ENCODE data around the gene TNFRSF25. TPM values are rescaled to one million over a fixed set of nuclear protein-coding genes. Genes with fewer than 3 reads are reported as not detected.

TNFRSF25 gene
- total and polyA plus RNA-seq, 2 experiments from 2014 or later: 13.6 to 25.3 TPM

DNA sequence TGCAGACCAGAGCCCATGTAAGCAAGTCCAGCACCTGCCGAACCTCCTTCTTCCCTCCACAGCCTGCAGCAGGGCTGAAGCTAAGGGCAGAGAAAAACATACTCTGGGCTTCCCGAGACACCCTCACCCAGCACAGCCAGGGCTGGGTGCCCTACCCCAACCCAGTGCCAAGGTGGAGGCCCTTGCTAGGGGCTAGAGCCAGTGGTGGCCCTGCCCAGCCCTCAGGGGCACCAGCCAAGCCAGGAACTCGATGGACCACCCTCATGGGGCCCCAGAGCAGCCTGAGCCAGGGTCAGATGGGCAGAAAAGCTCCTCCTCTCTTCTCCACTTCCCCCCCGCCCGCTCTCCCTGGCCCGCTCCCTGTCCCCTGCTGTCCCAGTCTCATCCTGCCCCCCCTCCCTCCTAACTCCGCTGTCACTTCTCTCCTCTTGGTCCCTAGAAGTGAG, 15.9 kb downstream of the TNFRSF25 start:
- peaks cover 7% of the 10 kb centered on the region; the same call in 1 of the 2 replicates for H3K4me1 ChIP-seq (ENCODE audit: insufficient read depth)
- Mint-ChIP-seq H3K36me3 (ENCODE audit: low read depth) (peaks cover 8% of the 10 kb centered on the region; the same call in 1 of the 3 replicates), H3K27me3 (ENCODE audit: insufficient read depth, low read depth, poor library complexity) (peaks cover 37% of the 10 kb centered on the region), H3K4me1 (peaks cover 32% of the 10 kb centered on the region), H3K27ac (no peak overlapping the region), H3K4me3 (peak overlapping the region; percentile 54; the same call in 1 of the 3 replicates), H3K9me3 (no peaks in the 10 kb centered on the region)
- no peak for DNase-seq (ENCODE audit: low spot score)
- no peaks in the 10 kb centered on the region for H3K9me2 ChIP-seq (ENCODE audit: insufficient read depth)
- no peak overlapping the region for H3K4me3 ChIP-seq
- H3K27ac ChIP-seq (ENCODE audit: low read depth): no peak overlapping the region
- H3K36me3 ChIP-seq (ENCODE audit: insufficient read depth): no peaks in the 10 kb centered on the region
- no peaks in the 10 kb centered on the region for H3K79me2 ChIP-seq (replicated peaks; ENCODE audit: insufficient read depth)
- no peaks in the 10 kb centered on the region for H4K20me1 ChIP-seq (replicated peaks; ENCODE audit: insufficient read depth)
- no peak overlapping the region for H3K4me2 ChIP-seq
- H3F3A ChIP-seq (replicated peaks; ENCODE audit: low read depth): peaks cover 4% of the 10 kb centered on the region; the same call in 1 of the 2 replicates
- ATAC-seq: no peak
- TF ChIP-seq, protein P1, sequence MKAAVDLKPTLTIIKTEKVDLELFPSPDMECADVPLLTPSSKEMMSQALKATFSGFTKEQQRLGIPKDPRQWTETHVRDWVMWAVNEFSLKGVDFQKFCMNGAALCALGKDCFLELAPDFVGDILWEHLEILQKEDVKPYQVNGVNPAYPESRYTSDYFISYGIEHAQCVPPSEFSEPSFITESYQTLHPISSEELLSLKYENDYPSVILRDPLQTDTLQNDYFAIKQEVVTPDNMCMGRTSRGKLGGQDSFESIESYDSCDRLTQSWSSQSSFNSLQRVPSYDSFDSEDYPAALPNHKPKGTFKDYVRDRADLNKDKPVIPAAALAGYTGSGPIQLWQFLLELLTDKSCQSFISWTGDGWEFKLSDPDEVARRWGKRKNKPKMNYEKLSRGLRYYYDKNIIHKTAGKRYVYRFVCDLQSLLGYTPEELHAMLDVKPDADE (IDR thresholded peaks at IDR 0.05): no peak
- TF ChIP-seq EZH2 (IDR thresholded peaks at IDR 0.05; ENCODE audit: low read depth, unreplicated experiment) (no peak), STAT1 (IDR thresholded peaks at IDR 0.05; ENCODE audit: unreplicated experiment) (no peak), NANOG (IDR thresholded peaks at IDR 0.05; ENCODE audit: borderline replicate concordance) (no peak), ZNF114 (CRISPR knock-in tag; IDR thresholded peaks at IDR 0.05) (no peak), POLR2AphosphoS5 (IDR thresholded peaks at IDR 0.05; ENCODE audit: low read depth) (no peak), CREB1 (CRISPR knock-in tag; IDR thresholded peaks at IDR 0.05; ENCODE audit: low read depth) (no peak), JUNB (IDR thresholded peaks at IDR 0.05; ENCODE audit: unreplicated experiment) (no peak)
- TF ChIP-seq, protein P2, sequence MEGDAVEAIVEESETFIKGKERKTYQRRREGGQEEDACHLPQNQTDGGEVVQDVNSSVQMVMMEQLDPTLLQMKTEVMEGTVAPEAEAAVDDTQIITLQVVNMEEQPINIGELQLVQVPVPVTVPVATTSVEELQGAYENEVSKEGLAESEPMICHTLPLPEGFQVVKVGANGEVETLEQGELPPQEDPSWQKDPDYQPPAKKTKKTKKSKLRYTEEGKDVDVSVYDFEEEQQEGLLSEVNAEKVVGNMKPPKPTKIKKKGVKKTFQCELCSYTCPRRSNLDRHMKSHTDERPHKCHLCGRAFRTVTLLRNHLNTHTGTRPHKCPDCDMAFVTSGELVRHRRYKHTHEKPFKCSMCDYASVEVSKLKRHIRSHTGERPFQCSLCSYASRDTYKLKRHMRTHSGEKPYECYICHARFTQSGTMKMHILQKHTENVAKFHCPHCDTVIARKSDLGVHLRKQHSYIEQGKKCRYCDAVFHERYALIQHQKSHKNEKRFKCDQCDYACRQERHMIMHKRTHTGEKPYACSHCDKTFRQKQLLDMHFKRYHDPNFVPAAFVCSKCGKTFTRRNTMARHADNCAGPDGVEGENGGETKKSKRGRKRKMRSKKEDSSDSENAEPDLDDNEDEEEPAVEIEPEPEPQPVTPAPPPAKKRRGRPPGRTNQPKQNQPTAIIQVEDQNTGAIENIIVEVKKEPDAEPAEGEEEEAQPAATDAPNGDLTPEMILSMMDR (conservative IDR thresholded peaks at IDR 0.05; ENCODE audit: low read depth in 2 of 2): no peak
- H3K27me3 ChIP-seq (ENCODE audit: insufficient read depth): peaks cover 23% of the 10 kb centered on the region
- no peak overlapping the region for H2AFZ ChIP-seq

DNA sequence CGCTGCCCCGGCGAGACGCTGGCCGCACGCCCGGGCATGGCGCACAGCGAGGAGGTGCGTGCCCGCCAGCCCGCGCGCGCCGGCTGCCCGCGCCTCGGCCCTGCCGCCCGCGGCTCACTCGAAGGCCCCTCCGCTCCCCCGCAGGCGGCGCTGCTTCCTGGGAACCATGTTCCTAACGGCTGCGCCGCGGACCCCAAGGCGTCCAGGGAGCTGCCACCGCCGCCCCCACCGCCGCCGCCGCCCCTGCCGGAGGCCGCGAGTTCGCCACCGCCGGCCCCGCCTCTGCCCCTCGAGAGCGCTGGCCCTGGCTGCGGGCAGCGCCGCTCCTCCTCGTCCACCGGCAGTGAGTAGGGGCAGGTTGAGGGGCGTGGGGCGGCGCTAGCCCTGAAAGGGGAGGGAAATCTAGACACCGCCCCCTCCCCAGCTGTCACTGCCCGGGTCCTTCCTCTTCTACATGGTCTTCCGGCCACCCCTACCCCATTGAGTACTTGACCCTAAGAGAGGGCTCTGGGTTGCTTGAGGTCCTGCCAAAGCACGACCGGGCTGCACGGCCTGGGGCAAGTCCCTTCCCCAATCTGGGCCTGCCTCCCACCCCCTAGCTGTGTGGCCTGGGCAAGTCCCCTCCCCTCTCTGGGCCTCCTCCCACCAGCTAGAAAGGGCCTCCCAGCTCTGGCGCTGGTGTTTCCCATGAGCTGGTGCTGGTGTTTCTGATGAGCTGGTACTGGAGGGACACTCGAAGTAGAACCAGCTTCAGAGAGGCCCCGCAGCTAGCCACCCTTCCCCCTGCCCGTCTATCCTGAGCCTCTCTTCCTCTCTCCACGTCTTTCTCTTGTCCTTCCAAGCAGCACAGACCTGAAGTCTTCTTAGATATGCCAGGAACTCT, 17.0 kb downstream of the TNFRSF25 start:
- H3K27me3 Mint-ChIP-seq (ENCODE audit: insufficient read depth, low read depth, poor library complexity): peaks cover 31% of the 10 kb centered on the region
- Histone ChIP-seq H3K4me3 (peak overlapping the region; percentile 70; the same call in 1 of the 2 replicates), H3K4me2 (peak overlapping the region; percentile 84), H3K27me3 (ENCODE audit: insufficient read depth) (peaks cover 16% of the 10 kb centered on the region), H3K4me1 (ENCODE audit: insufficient read depth) (peaks cover 7% of the 10 kb centered on the region; the same call in 1 of the 2 replicates), H3K9me2 (ENCODE audit: insufficient read depth) (no peaks in the 10 kb centered on the region), H3K27ac (ENCODE audit: low read depth) (no peak overlapping the region), H3K36me3 (ENCODE audit: insufficient read depth) (no peaks in the 10 kb centered on the region), H2AFZ (no peak overlapping the region), H4K20me1 (replicated peaks; ENCODE audit: insufficient read depth) (no peaks in the 10 kb centered on the region), H3K79me2 (replicated peaks; ENCODE audit: insufficient read depth) (no peaks in the 10 kb centered on the region), H3F3A (replicated peaks; ENCODE audit: low read depth) (peaks cover 4% of the 10 kb centered on the region; the same call in 1 of the 2 replicates)
- H3K9me3 Mint-ChIP-seq: no peaks in the 10 kb centered on the region
- DNase-seq (ENCODE audit: low spot score) (peak; percentile 75), ATAC-seq (peak; percentile 3)
- peaks cover 8% of the 10 kb centered on the region; the same call in 1 of the 3 replicates for H3K36me3 Mint-ChIP-seq (ENCODE audit: low read depth)
- H3K4me1 Mint-ChIP-seq: peaks cover 35% of the 10 kb centered on the region
- H3K4me3 Mint-ChIP-seq: peak overlapping the region; percentile 54
- H3K27ac Mint-ChIP-seq: no peak overlapping the region
- TF ChIP-seq, protein P3, sequence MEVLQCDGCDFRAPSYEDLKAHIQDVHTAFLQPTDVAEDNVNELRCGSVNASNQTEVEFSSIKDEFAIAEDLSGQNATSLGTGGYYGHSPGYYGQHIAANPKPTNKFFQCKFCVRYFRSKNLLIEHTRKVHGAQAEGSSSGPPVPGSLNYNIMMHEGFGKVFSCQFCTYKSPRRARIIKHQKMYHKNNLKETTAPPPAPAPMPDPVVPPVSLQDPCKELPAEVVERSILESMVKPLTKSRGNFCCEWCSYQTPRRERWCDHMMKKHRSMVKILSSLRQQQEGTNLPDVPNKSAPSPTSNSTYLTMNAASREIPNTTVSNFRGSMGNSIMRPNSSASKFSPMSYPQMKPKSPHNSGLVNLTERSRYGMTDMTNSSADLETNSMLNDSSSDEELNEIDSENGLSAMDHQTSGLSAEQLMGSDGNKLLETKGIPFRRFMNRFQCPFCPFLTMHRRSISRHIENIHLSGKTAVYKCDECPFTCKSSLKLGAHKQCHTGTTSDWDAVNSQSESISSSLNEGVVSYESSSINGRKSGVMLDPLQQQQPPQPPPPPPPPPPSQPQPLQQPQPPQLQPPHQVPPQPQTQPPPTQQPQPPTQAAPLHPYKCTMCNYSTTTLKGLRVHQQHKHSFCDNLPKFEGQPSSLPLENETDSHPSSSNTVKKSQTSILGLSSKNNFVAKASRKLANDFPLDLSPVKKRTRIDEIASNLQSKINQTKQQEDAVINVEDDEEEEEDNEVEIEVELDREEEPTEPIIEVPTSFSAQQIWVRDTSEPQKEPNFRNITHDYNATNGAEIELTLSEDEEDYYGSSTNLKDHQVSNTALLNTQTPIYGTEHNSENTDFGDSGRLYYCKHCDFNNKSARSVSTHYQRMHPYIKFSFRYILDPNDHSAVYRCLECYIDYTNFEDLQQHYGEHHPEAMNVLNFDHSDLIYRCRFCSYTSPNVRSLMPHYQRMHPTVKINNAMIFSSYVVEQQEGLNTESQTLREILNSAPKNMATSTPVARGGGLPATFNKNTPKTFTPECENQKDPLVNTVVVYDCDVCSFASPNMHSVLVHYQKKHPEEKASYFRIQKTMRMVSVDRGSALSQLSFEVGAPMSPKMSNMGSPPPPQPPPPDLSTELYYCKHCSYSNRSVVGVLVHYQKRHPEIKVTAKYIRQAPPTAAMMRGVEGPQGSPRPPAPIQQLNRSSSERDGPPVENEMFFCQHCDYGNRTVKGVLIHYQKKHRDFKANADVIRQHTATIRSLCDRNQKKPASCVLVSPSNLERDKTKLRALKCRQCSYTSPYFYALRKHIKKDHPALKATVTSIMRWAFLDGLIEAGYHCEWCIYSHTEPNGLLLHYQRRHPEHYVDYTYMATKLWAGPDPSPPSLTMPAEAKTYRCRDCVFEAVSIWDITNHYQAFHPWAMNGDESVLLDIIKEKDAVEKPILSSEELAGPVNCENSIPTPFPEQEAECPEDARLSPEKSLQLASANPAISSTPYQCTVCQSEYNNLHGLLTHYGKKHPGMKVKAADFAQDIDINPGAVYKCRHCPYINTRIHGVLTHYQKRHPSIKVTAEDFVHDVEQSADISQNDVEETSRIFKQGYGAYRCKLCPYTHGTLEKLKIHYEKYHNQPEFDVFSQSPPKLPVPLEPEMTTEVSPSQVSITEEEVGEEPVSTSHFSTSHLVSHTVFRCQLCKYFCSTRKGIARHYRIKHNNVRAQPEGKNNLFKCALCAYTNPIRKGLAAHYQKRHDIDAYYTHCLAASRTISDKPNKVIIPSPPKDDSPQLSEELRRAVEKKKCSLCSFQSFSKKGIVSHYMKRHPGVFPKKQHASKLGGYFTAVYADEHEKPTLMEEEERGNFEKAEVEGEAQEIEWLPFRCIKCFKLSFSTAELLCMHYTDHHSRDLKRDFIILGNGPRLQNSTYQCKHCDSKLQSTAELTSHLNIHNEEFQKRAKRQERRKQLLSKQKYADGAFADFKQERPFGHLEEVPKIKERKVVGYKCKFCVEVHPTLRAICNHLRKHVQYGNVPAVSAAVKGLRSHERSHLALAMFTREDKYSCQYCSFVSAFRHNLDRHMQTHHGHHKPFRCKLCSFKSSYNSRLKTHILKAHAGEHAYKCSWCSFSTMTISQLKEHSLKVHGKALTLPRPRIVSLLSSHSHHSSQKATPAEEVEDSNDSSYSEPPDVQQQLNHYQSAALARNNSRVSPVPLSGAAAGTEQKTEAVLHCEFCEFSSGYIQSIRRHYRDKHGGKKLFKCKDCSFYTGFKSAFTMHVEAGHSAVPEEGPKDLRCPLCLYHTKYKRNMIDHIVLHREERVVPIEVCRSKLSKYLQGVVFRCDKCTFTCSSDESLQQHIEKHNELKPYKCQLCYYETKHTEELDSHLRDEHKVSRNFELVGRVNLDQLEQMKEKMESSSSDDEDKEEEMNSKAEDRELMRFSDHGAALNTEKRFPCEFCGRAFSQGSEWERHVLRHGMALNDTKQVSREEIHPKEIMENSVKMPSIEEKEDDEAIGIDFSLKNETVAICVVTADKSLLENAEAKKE (CRISPR knock-in tag; IDR thresholded peaks at IDR 0.05): no peak

All from GM23338 (cell line).